ENCODE data around the gene TMEM30A.

TMEM30A gene

GRCh38 chr6:75221116-75221515 is 63.5 kb downstream of the TMEM30A start:
- Histone ChIP-seq H3K9ac (ENCODE audit: low read length) (no peak overlapping the region), H3K4me3 (ENCODE audit: low read length) (no peak overlapping the region), H3K36me3 (ENCODE audit: control insufficient read depth, insufficient read depth, low read length) (no peaks in the 10 kb centered on the region), H3K27me3 (ENCODE audit: control insufficient read depth, insufficient read depth, low read length) (no peaks in the 10 kb centered on the region), H3K4me1 (ENCODE audit: control insufficient read depth, insufficient read depth, low read length) (peaks cover 11% of the 10 kb centered on the region), H3K9me3 (ENCODE audit: control insufficient read depth, low read length) (no peaks in the 10 kb centered on the region)

- H3K9ac ChIP-seq (ENCODE audit: low read length), result no peak overlapping the region
- no peaks in the 10 kb centered on the region for H3K9me3 ChIP-seq (ENCODE audit: control insufficient read depth, low read length)
- H3K36me3 ChIP-seq (ENCODE audit: control insufficient read depth, insufficient read depth, low read length), result no peaks in the 10 kb centered on the region
- no peak overlapping the region for H3K4me3 ChIP-seq (ENCODE audit: low read length)
- peaks cover 11% of the 10 kb centered on the region for H3K4me1 ChIP-seq (ENCODE audit: control insufficient read depth, insufficient read depth, low read length)
- H3K27me3 ChIP-seq (ENCODE audit: control insufficient read depth, insufficient read depth, low read length), result no peaks in the 10 kb centered on the region
These were observed 64.2 kb downstream of the TMEM30A start for GRCh38 chr6:75220357-75220756.

GRCh38 chr6:75219263-75219662 is 65.3 kb downstream of the TMEM30A start:
- Histone ChIP-seq H3K4me3 (ENCODE audit: low read length) (no peak overlapping the region), H3K36me3 (ENCODE audit: control insufficient read depth, insufficient read depth, low read length) (no peaks in the 10 kb centered on the region), H3K27me3 (ENCODE audit: control insufficient read depth, insufficient read depth, low read length) (no peaks in the 10 kb centered on the region), H3K4me1 (ENCODE audit: control insufficient read depth, insufficient read depth, low read length) (peaks cover 11% of the 10 kb centered on the region), H3K9ac (ENCODE audit: low read length) (no peak overlapping the region), H3K9me3 (ENCODE audit: control insufficient read depth, low read length) (no peaks in the 10 kb centered on the region)

- H3K27me3 ChIP-seq (ENCODE audit: control insufficient read depth, insufficient read depth, low read length), result no peaks in the 10 kb centered on the region
- no peaks in the 10 kb centered on the region for H3K9me3 ChIP-seq (ENCODE audit: control insufficient read depth, low read length)
- H3K9ac ChIP-seq (ENCODE audit: low read length), result no peak overlapping the region
- peaks cover 11% of the 10 kb centered on the region for H3K4me1 ChIP-seq (ENCODE audit: control insufficient read depth, insufficient read depth, low read length)
- no peaks in the 10 kb centered on the region for H3K36me3 ChIP-seq (ENCODE audit: control insufficient read depth, insufficient read depth, low read length)
- no peak overlapping the region for H3K4me3 ChIP-seq (ENCODE audit: low read length)
These were observed 67.4 kb downstream of the TMEM30A start for GRCh38 chr6:75217193-75217592.

GRCh38 chr6:75215291-75215690 is 69.3 kb downstream of the TMEM30A start:
- H3K4me3 ChIP-seq (ENCODE audit: low read length), result no peak overlapping the region
- peaks cover 11% of the 10 kb centered on the region for H3K4me1 ChIP-seq (ENCODE audit: control insufficient read depth, insufficient read depth, low read length)
- no peak overlapping the region for H3K9ac ChIP-seq (ENCODE audit: low read length)
- no peaks in the 10 kb centered on the region for H3K27me3 ChIP-seq (ENCODE audit: control insufficient read depth, insufficient read depth, low read length)
- no peaks in the 10 kb centered on the region for H3K9me3 ChIP-seq (ENCODE audit: control insufficient read depth, low read length)
- no peaks in the 10 kb centered on the region for H3K36me3 ChIP-seq (ENCODE audit: control insufficient read depth, insufficient read depth, low read length)

GRCh38 chr6:75213732-75214131 is 70.9 kb downstream of the TMEM30A start:
- Histone ChIP-seq H3K4me3 (ENCODE audit: low read length) (no peak overlapping the region), H3K9me3 (ENCODE audit: control insufficient read depth, low read length) (no peaks in the 10 kb centered on the region), H3K9ac (ENCODE audit: low read length) (no peak overlapping the region), H3K36me3 (ENCODE audit: control insufficient read depth, insufficient read depth, low read length) (no peaks in the 10 kb centered on the region), H3K27me3 (ENCODE audit: control insufficient read depth, insufficient read depth, low read length) (peaks cover 2% of the 10 kb centered on the region), H3K4me1 (ENCODE audit: control insufficient read depth, insufficient read depth, low read length) (peaks cover 11% of the 10 kb centered on the region)

- H3K9me3 ChIP-seq (ENCODE audit: control insufficient read depth, low read length), result no peaks in the 10 kb centered on the region
- no peak overlapping the region for H3K9ac ChIP-seq (ENCODE audit: low read length)
- peaks cover 12% of the 10 kb centered on the region for H3K4me1 ChIP-seq (ENCODE audit: control insufficient read depth, insufficient read depth, low read length)
- H3K36me3 ChIP-seq (ENCODE audit: control insufficient read depth, insufficient read depth, low read length), result no peaks in the 10 kb centered on the region
- H3K4me3 ChIP-seq (ENCODE audit: low read length), result no peak overlapping the region
- H3K27me3 ChIP-seq (ENCODE audit: control insufficient read depth, insufficient read depth, low read length), result peaks cover 8% of the 10 kb centered on the region
These were observed 71.5 kb downstream of the TMEM30A start for GRCh38 chr6:75213112-75213511.

- no peak overlapping the region for H3K4me3 ChIP-seq (ENCODE audit: low read length)
- H3K9me3 ChIP-seq (ENCODE audit: control insufficient read depth, low read length), result no peaks in the 10 kb centered on the region
- peaks cover 18% of the 10 kb centered on the region for H3K27me3 ChIP-seq (ENCODE audit: control insufficient read depth, insufficient read depth, low read length)
- no peaks in the 10 kb centered on the region for H3K36me3 ChIP-seq (ENCODE audit: control insufficient read depth, insufficient read depth, low read length)
- H3K9ac ChIP-seq (ENCODE audit: low read length), result no peak overlapping the region
- H3K4me1 ChIP-seq (ENCODE audit: control insufficient read depth, insufficient read depth, low read length), result peaks cover 12% of the 10 kb centered on the region
These were observed 72.5 kb downstream of the TMEM30A start for GRCh38 chr6:75211920-75212590.

- peaks cover 28% of the 10 kb centered on the region for H3K27me3 ChIP-seq (ENCODE audit: control insufficient read depth, insufficient read depth, low read length)
- no peaks in the 10 kb centered on the region for H3K36me3 ChIP-seq (ENCODE audit: control insufficient read depth, insufficient read depth, low read length)
- H3K9ac ChIP-seq (ENCODE audit: low read length), result no peak overlapping the region
- peaks cover 8% of the 10 kb centered on the region for H3K4me1 ChIP-seq (ENCODE audit: control insufficient read depth, insufficient read depth, low read length)
- H3K4me3 ChIP-seq (ENCODE audit: low read length), result no peak overlapping the region
- H3K9me3 ChIP-seq (ENCODE audit: control insufficient read depth, low read length), result no peaks in the 10 kb centered on the region
These were observed 73.5 kb downstream of the TMEM30A start for GRCh38 chr6:75210885-75211739.

GRCh38 chr6:75209184-75209723 is 75.3 kb downstream of the TMEM30A start:
- Histone ChIP-seq H3K27me3 (ENCODE audit: control insufficient read depth, insufficient read depth, low read length) (peaks cover 46% of the 10 kb centered on the region), H3K9ac (ENCODE audit: low read length) (no peak overlapping the region), H3K4me1 (ENCODE audit: control insufficient read depth, insufficient read depth, low read length) (peaks cover 8% of the 10 kb centered on the region)

GRCh38 chr6:75208298-75209183 is 76.1 kb downstream of the TMEM30A start:
- Histone ChIP-seq H3K4me3 (ENCODE audit: low read length) (no peak overlapping the region), H3K36me3 (ENCODE audit: control insufficient read depth, insufficient read depth, low read length) (no peaks in the 10 kb centered on the region), H3K9me3 (ENCODE audit: control insufficient read depth, low read length) (no peaks in the 10 kb centered on the region), H3K9ac (ENCODE audit: low read length) (peak overlapping the region; percentile 30), H3K27me3 (ENCODE audit: control insufficient read depth, insufficient read depth, low read length) (peaks cover 53% of the 10 kb centered on the region), H3K4me1 (ENCODE audit: control insufficient read depth, insufficient read depth, low read length) (peaks cover 11% of the 10 kb centered on the region)

More at GRCh38 chr6:75209184-75209723, 75.3 kb downstream of the TMEM30A start:
- Histone ChIP-seq H3K36me3 (ENCODE audit: control insufficient read depth, insufficient read depth, low read length) (no peaks in the 10 kb centered on the region), H3K4me3 (ENCODE audit: low read length) (no peak overlapping the region), H3K9me3 (ENCODE audit: control insufficient read depth, low read length) (no peaks in the 10 kb centered on the region)

All from mucosa of stomach (tissue), 1 donor.